Endothelial cell of umbilical vein (primary cell): Measurements from ENCODE around the gene TENM4. TPM values are rescaled to one million over a fixed set of nuclear protein-coding genes. Genes with fewer than 3 reads are reported as not detected.

ENCODE experiments used
- BruUV-seq: library from RNA; stranded (reverse); fragments of 400-500 nt; replicated peaks from 2 replicates; lab custom pipeline; 2021; lab: Mats Ljungman, UMichigan
- CTCF ChIA-PET: fragments of 300-600, 350-600 bp; sonication (Branson Sonifier 250); formaldehyde crosslinking; loops from one replicate; lab custom pipeline; 2021; ENCODE audit warnings: antibody characterized with exemption, inconsistent platforms; lab: Charles Lee
- POLR2A ChIA-PET: fragments of 300-600, 350-600 bp; sonication (Branson Sonifier 250); formaldehyde crosslinking; loops from one replicate; lab custom pipeline; 2021; ENCODE audit warnings: antibody characterized with exemption, inconsistent platforms; lab: Charles Lee
- DNase-seq: peaks from one replicate; pipeline ENCODE4 v3.0.0-alpha.2; 2011; ENCODE audit warnings: low read depth, low spot score
- FAIRE-seq: peaks from 2 replicates; lab custom pipeline; 2011; peaks lifted over from hg19 to GRCh38; lab: Jason Lieb, UNC
- H2AFZ ChIP-seq: 2 replicates; pipeline ENCODE4 v1.6.0; 2012; ENCODE audit warnings: low read depth, low read length, control low read depth, inconsistent platforms
- H3K27ac ChIP-seq: 2 replicates; pipeline ENCODE4 v1.5.1; 2011; ENCODE audit warnings: low read depth, mild to moderate bottlenecking, control low read depth, low read length, moderate library complexity; ENCODE audit not compliant: insufficient read depth
- H3K27me3 ChIP-seq, 2 experiments: 2 replicates each; pipeline versions ENCODE4 v1.6.0 to v1.6.1; 2011; ENCODE audit warnings: low read length in 2 of 2, mixed read lengths in 1 of 2; ENCODE audit not compliant: control insufficient read depth in 2 of 2, insufficient read depth in 2 of 2
- H3K36me3 ChIP-seq, 2 experiments: 2 replicates in 1 of 2; 3 replicates in 1 of 2; pipeline ENCODE4 v1.5.1; 2011; ENCODE audit warnings: low read length in 2 of 2, mild to moderate bottlenecking in 1 of 2, moderate library complexity in 1 of 2; ENCODE audit not compliant: control insufficient read depth in 2 of 2, insufficient read depth in 2 of 2; ENCODE audit errors: extremely low read depth in 1 of 2
- H3K4me1 ChIP-seq: 3 replicates; pipeline ENCODE4 v1.5.1; 2011; ENCODE audit warnings: mild to moderate bottlenecking, low read length; ENCODE audit not compliant: control insufficient read depth, insufficient read depth; ENCODE audit errors: extremely low read depth
- H3K4me2 ChIP-seq: 2 replicates; pipeline ENCODE4 v1.6.1; 2011; ENCODE audit warnings: low read length, control low read depth, mixed read lengths; ENCODE audit not compliant: insufficient read depth
- H3K4me3 ChIP-seq, 3 experiments: fragments of 200-600 bp in 1 of 3; sonication (generic), shearing (Covaris generic) in 1 of 3; replicated peaks in 1 of 3; 2 replicates each; pipeline ENCODE4 v1.5.1; 2011 to 2016; ENCODE audit warnings: control low read depth in 3 of 3, low read length in 3 of 3, mild to moderate bottlenecking in 2 of 3, inconsistent platforms in 1 of 3, low read depth in 1 of 3, moderate library complexity in 1 of 3; ENCODE audit not compliant: insufficient read depth in 1 of 3
- H3K79me2 ChIP-seq: 2 replicates; pipeline ENCODE4 v1.6.0; 2012; ENCODE audit warnings: low read length, inconsistent platforms; ENCODE audit not compliant: control insufficient read depth, insufficient read depth
- H3K9ac ChIP-seq: replicated peaks from 2 replicates; pipeline ENCODE3; 2011; ENCODE audit warnings: low read length, control low read depth; ENCODE audit not compliant: insufficient read depth; ENCODE audit errors: extremely low read depth
- H3K9me1 ChIP-seq: replicated peaks from 3 replicates; pipeline ENCODE4 v1.6.0; 2011; ENCODE audit warnings: mild to moderate bottlenecking, low read length; ENCODE audit not compliant: control insufficient read depth, insufficient read depth; ENCODE audit errors: extremely low read depth
- H3K9me3 ChIP-seq: replicated peaks from 2 replicates; pipeline ENCODE4 v1.5.1; 2012; ENCODE audit warnings: low read length, inconsistent platforms; ENCODE audit not compliant: control insufficient read depth, insufficient read depth
- H4K20me1 ChIP-seq: replicated peaks from 2 replicates; pipeline ENCODE3; 2011; ENCODE audit warnings: mild to moderate bottlenecking, low read length; ENCODE audit not compliant: control insufficient read depth, insufficient read depth; ENCODE audit errors: extremely low read depth
- CTCF ChIP-seq, 2 donors: IDR thresholded peaks; 1 replicate in 1 of 2; 2 replicates in 1 of 2; pipeline ENCODE4 v1.5.1; 2011; ENCODE audit warnings: low read length in 2 of 2, mild to moderate bottlenecking in 2 of 2, moderate library complexity in 2 of 2, control low read depth in 1 of 2, inconsistent platforms in 1 of 2, low read depth in 1 of 2; ENCODE audit not compliant: insufficient read depth in 1 of 2; ENCODE audit errors: extremely low read depth in 1 of 2
- EZH2 ChIP-seq: IDR thresholded peaks from 2 replicates; pipeline ENCODE4 v1.6.1; 2012; ENCODE audit warnings: borderline replicate concordance, low read depth, mild to moderate bottlenecking, moderate library complexity, low read length, inconsistent platforms; ENCODE audit not compliant: severe bottlenecking
- FOS ChIP-seq: IDR thresholded peaks from 2 replicates; pipeline ENCODE4 v1.6.1; 2011; ENCODE audit warnings: mild to moderate bottlenecking, low read length, moderate library complexity, borderline replicate concordance; ENCODE audit not compliant: insufficient read depth
- GATA2 ChIP-seq: IDR thresholded peaks from 2 replicates; pipeline ENCODE4 v1.7.0; 2011; ENCODE audit warnings: low read depth, mild to moderate bottlenecking, moderate library complexity, mixed read lengths, low read length; ENCODE audit not compliant: insufficient read length, insufficient read depth
- JUN ChIP-seq: IDR thresholded peaks from 2 replicates; pipeline ENCODE4 v1.6.1; 2011; ENCODE audit warnings: borderline replicate concordance, low read depth; ENCODE audit not compliant: insufficient read length, insufficient read depth
- MAX ChIP-seq: IDR thresholded peaks from 2 replicates; pipeline ENCODE4 v1.6.1; 2011; ENCODE audit not compliant: insufficient read depth, insufficient read length
- MYC ChIP-seq: IDR thresholded peaks from one replicate; pipeline ENCODE4 v1.6.1; 2011; ENCODE audit warnings: mild to moderate bottlenecking, low read depth, low read length
- POLR2A ChIP-seq: IDR thresholded peaks from 2 replicates; pipeline ENCODE4 v1.6.1; 2012; ENCODE audit warnings: low read depth, mild to moderate bottlenecking, control low read depth, low read length
- POLR2AphosphoS5 ChIP-seq: IDR thresholded peaks from 2 replicates; pipeline ENCODE4 v1.6.1; 2012; ENCODE audit warnings: low read depth, mild to moderate bottlenecking, control low read depth, low read length, moderate library complexity; ENCODE audit not compliant: insufficient read depth
- dilution Hi-C: fragments of 300-500 bp; cut with MboI; formaldehyde crosslinking; loops from one replicate; pipeline ENCODE4 v1.15.0; 2019; ENCODE audit warnings: low sequenced_read_pairs; ENCODE audit not compliant: extremely low pct_ligation_motif_present
- intact Hi-C: fragments of 100-400 bp; cut with micrococcal nuclease; formaldehyde crosslinking; loops from one replicate; pipeline ENCODE4 v1.10.0; 2022
- polyA plus RNA-seq, 4 experiments: library from polyadenylated mRNA; depleted of rRNA in 3 of 4; stranded (reverse) in 3 of 4; unstranded in 1 of 4; fragments of >200 nt; gene quantifications; 2 replicates each; pipeline versions ENCODE4 v1.2.1 to v1.2.3, GENCODE V29; 2011 to 2012; ENCODE audit warnings: missing spikeins in 1 of 4
- total RNA-seq: library from RNA; stranded (reverse); gene quantifications from 2 replicates; pipeline ENCODE4 v1.2.3, GENCODE V29; 2021

The TENM4 gene
- total and polyA plus RNA-seq, 2 donors (not counting 3 experiments of a cell fraction or from before 2014, with no cell fraction given) = 0.06 to 0.27 TPM

GRCh38 chr11:78952175-78952574 lies 488.7 kb downstream of the TENM4 start:
- H3K9me3 ChIP-seq = no peaks in the 10 kb centered on the region
- H3K4me2 ChIP-seq = no peak overlapping the region
- DNase-seq = no peak
- no peak overlapping the region for H2AFZ ChIP-seq
- ChIA-PET CTCF (no interaction called here), POLR2A (no interaction called here)
- no peak overlapping the region for H3K27ac ChIP-seq
- no peaks in the 10 kb centered on the region for H3K4me1 ChIP-seq
- intact Hi-C loops = no loop called here
- H3K36me3 ChIP-seq = no peaks in the 10 kb centered on the region
- FAIRE-seq = no peak
- H3K9me1 ChIP-seq = no peaks in the 10 kb centered on the region
- H3K4me3 ChIP-seq = no peak overlapping the region
- no peaks in the 10 kb centered on the region for H3K27me3 ChIP-seq
- no peaks in the 10 kb centered on the region for H4K20me1 ChIP-seq
- dilution Hi-C loops = no loop called here
- TF ChIP-seq POLR2AphosphoS5 (no peak), GATA2 (no peak), EZH2 (no peak), MYC (no peak), MAX (no peak), POLR2A (no peak), JUN (no peak), FOS (no peak), CTCF (IDR thresholded peaks at IDR 0.05; ENCODE audit: extremely low read depth in 1 of 2, insufficient read depth in 1 of 2, low read depth in 1 of 2, low read length in 2 of 2) (no peak)
- no peaks in the 10 kb centered on the region for H3K79me2 ChIP-seq
- no TSS peak for BruUV-seq
- no peak overlapping the region for H3K9ac ChIP-seq
